K562 (cell line): ENCODE results near the gene FOXN3. TPM values are rescaled to one million over a fixed set of nuclear protein-coding genes. Genes with fewer than 3 reads are reported as not detected.

Experiments used
- ATAC-seq: fragments of 200-7000 bp; cut with Tn5 transposase; 3 replicates; pipeline ENCODE4 v1.9.1; 2020; ENCODE audit warnings: moderate library complexity
- BruUV-seq: library from RNA; stranded (reverse); fragments of 400-500 nt; replicated peaks from 2 replicates; lab custom pipeline; 2021; lab: Mats Ljungman, UMichigan
- CTCF ChIA-PET: fragments of 300-600 bp; formaldehyde crosslinking; extraction: SDS; loops from one replicate; lab custom pipeline; 2021; ENCODE audit warnings: low intra/inter-chr PET ratio; lab: Yijun Ruan, JAX
- POLR2A ChIA-PET: fragments of 300-600, 350-650 bp; sonication (Branson Sonifier 250); formaldehyde crosslinking; extraction: SDS; loops from one replicate; lab custom pipeline; 2021; ENCODE audit warnings: antibody characterized with exemption, inconsistent platforms; lab: Yijun Ruan, JAX
- DNase-seq, 4 experiments: peaks; one replicate each; pipeline versions ENCODE4 v3.0.0 to v3.0.0-alpha.2; 2011 to 2018; ENCODE audit warnings: low spot score in 3 of 4, mixed read lengths in 3 of 4; ENCODE audit errors: extremely low read depth in 1 of 4
- FAIRE-seq: peaks from 2 replicates; lab custom pipeline; 2011; peaks lifted over from hg19 to GRCh38; lab: Jason Lieb, UNC
- H2AFZ ChIP-seq: 2 replicates; pipeline ENCODE4 v1.6.0; 2011; ENCODE audit warnings: low read depth, low read length, control low read depth, inconsistent platforms
- H3K27ac ChIP-seq: fragments of 200-600 bp; 3 replicates; pipeline ENCODE4 v1.8.0; 2011; ENCODE audit warnings: low read depth, mild to moderate bottlenecking, control low read depth, inconsistent platforms, low read length, moderate library complexity, mixed read lengths; ENCODE audit errors: extremely low read depth
- H3K27me3 ChIP-seq, 2 experiments: fragments of 300-600 bp in 1 of 2; 2 replicates in 1 of 2; 3 replicates in 1 of 2; pipeline versions ENCODE4 v1.6.0 to v1.8.0; 2011; ENCODE audit warnings: inconsistent platforms in 2 of 2, low read length in 2 of 2, mild to moderate bottlenecking in 1 of 2, mixed read lengths in 1 of 2, moderate library complexity in 1 of 2; ENCODE audit not compliant: control insufficient read depth in 2 of 2, insufficient read depth in 2 of 2
- H3K36me3 ChIP-seq: fragments of 300-600 bp; 3 replicates; pipeline ENCODE4 v1.8.0; 2011; ENCODE audit warnings: mild to moderate bottlenecking, low read length, inconsistent platforms; ENCODE audit not compliant: control insufficient read depth, insufficient read depth
- H3K4me1 ChIP-seq, 2 experiments: fragments of 200-600 bp in 1 of 2; replicated peaks in 1 of 2; 2 replicates in 1 of 2; 3 replicates in 1 of 2; pipeline versions ENCODE4 v1.5.1 to v1.8.0; 2011; ENCODE audit warnings: inconsistent platforms in 2 of 2, low read length in 2 of 2, mild to moderate bottlenecking in 1 of 2, mixed read lengths in 1 of 2, moderate library complexity in 1 of 2; ENCODE audit not compliant: control insufficient read depth in 2 of 2, insufficient read depth in 2 of 2
- H3K4me2 ChIP-seq: 2 replicates; pipeline ENCODE4 v1.6.1; 2011; ENCODE audit warnings: low read length, control low read depth, inconsistent platforms, mixed read lengths; ENCODE audit not compliant: insufficient read depth
- H3K4me3 ChIP-seq: fragments of 200-600 bp; sonication (generic), shearing (Covaris generic); 2 replicates; pipeline ENCODE4 v1.5.1; 2016; ENCODE audit warnings: control low read depth, inconsistent platforms
- H3K79me2 ChIP-seq: fragments of 200-600 bp; 3 replicates; pipeline ENCODE4 v1.8.0; 2011; ENCODE audit warnings: low read length, inconsistent platforms; ENCODE audit not compliant: control insufficient read depth, insufficient read depth
- H3K9ac ChIP-seq, 2 experiments: 2 replicates each; pipeline versions ENCODE4 v1.6.0 to v1.6.1; 2011; ENCODE audit warnings: low read depth in 2 of 2, low read length in 2 of 2, control low read depth in 1 of 2, inconsistent platforms in 1 of 2, mild to moderate bottlenecking in 1 of 2, mixed read lengths in 1 of 2; ENCODE audit not compliant: insufficient read depth in 1 of 2
- H3K9me1 ChIP-seq: one replicate; pipeline ENCODE4 v1.6.0; 2011; ENCODE audit warnings: inconsistent platforms, mild to moderate bottlenecking, low read length, moderate library complexity; ENCODE audit not compliant: control insufficient read depth, insufficient read depth
- H3K9me3 ChIP-seq: replicated peaks from 2 replicates; pipeline ENCODE4 v1.5.1; 2011; ENCODE audit warnings: low read depth, low read length, inconsistent platforms; ENCODE audit not compliant: control insufficient read depth, insufficient read depth
- H4K20me1 ChIP-seq: replicated peaks from 2 replicates; pipeline ENCODE4 v1.6.1; 2011; ENCODE audit warnings: low read length, inconsistent platforms, mixed read lengths; ENCODE audit not compliant: control insufficient read depth, insufficient read depth
- ASH1L ChIP-seq: fragments of 450-650 bp; IDR thresholded peaks from 2 replicates; pipeline ENCODE4 v1.6.1; 2018; ENCODE audit warnings: borderline replicate concordance, mild to moderate bottlenecking, low read depth; ENCODE audit not compliant: partially characterized antibody
- DACH1 ChIP-seq: fragments of 450-650 bp; IDR thresholded peaks from 2 replicates; pipeline ENCODE4 v1.6.1; 2018; ENCODE audit not compliant: partially characterized antibody
- NR2C2 ChIP-seq, 2 experiments: fragments of 200-800 bp in 1 of 2; sonication (Bioruptor generic) in 1 of 2; sonication (generic) in 1 of 2; formaldehyde crosslinking in 1 of 2; IDR thresholded peaks; 2 replicates each; pipeline versions ENCODE4 v1.6.1 to v1.8.0; 2016 to 2022; ENCODE audit warnings: mild to moderate bottlenecking in 1 of 2, missing compliant biosample characterization in 1 of 2, missing genetic modification characterization in 1 of 2, missing genetic modification reagents in 1 of 2
- STAT5B ChIP-seq: fragments of 250-450 bp; sonication (Bioruptor Pico); IDR thresholded peaks from 2 replicates; pipeline ENCODE4 v1.8.0; 2021; ENCODE audit warnings: mild to moderate bottlenecking, inconsistent platforms
- TBP ChIP-seq: optimal IDR thresholded peaks from 2 replicates; pipeline ENCODE3; 2011; ENCODE audit warnings: low read depth, low read length, improper control_type of control experiment
- WGBS: fragments of 100-300 bp; shearing (Covaris generic); methylation state at CpG from one replicate; pipeline ENCODE4 v1.1.6; 2016; ENCODE audit warnings: low coverage, mixed read lengths; ENCODE audit not compliant: insufficient coverage; ENCODE audit errors: missing lambda C conversion rate; 5-methylcytosine and 5-hydroxymethylcytosine counted together
- in situ Hi-C: fragments of 300-500 bp; cut with MboI; formaldehyde crosslinking; loops from 4 replicates; pipeline ENCODE4 v1.15.0; 2018; ENCODE audit warnings: inconsistent platforms, mixed read lengths
- intact Hi-C: fragments of 100-400 bp; cut with micrococcal nuclease; formaldehyde crosslinking; loops from 2 replicates; pipeline ENCODE4 v1.14.2; 2022
- polyA plus RNA-seq, 8 experiments: library from polyadenylated mRNA; depleted of rRNA in 4 of 8; stranded (reverse) in 5 of 8; unstranded in 3 of 8; fragments of >200 nt; fragmentation: Nextera tagmentation in 2 of 8; fragmentation: Illumina TruSeq in 1 of 8; extraction: Ambion mirVana in 2 of 8; extraction: Trizol in 1 of 8; gene quantifications; 2 replicates each; pipeline versions ENCODE4 v1.2.1 to v1.2.3, GENCODE V29; 2011 to 2014; ENCODE audit warnings: inconsistent platforms in 1 of 8, missing spikeins in 1 of 8
- total RNA-seq, 7 experiments: library from RNA; depleted of rRNA in 6 of 7; stranded (reverse); fragments of >200 nt in 6 of 7; fragmentation: Illumina TruSeq in 2 of 7; extraction: Trizol in 2 of 7; gene quantifications; 2 replicates each; pipeline versions ENCODE4 v1.2.1 to v1.2.3, GENCODE V29; 2011 to 2021; ENCODE audit warnings: low replicate concordance in 1 of 7
- TF ChIP-seq, protein P1 (sequence below): fragments of 250-450 bp; sonication (Bioruptor Pico); IDR thresholded peaks from 2 replicates; pipeline ENCODE4 v1.4.0; 2020; ENCODE audit warnings: mild to moderate bottlenecking, moderate library complexity, borderline replicate concordance

The FOXN3 gene
- total and polyA plus RNA-seq, 9 of the 15 experiments (the other 6 are each of a cell fraction or from before 2014, with no cell fraction given): 0.07 to 1.3 (median 0.40) TPM

DNA sequence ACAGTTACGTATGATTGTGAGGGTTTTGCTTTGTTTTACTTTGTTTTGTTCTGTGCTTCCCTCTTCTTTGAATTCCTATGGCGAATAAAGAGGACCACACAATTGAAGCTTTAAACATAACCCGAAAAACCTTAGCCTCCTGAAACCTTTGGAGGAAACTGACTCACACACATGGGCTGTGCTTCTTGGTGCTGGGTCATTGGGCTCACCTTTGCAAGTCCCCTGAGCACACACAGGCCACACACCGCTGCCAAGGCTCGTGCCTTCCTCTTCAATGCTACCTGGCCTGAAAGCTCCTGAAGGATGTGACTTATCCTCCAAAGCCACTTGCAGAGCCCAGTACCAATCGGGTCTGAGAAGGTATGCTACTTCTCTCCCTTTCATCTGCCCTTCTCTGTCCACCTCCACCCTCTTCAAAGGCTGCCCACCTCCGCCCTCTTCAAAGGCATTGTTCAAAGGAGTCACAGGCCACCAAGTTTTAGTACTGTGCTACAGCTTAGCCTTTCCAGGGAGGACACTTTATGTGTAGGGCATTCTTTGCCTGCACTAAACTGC lies 114.6 kb downstream of the FOXN3 start:
- 0% methylated on average over 7 of the region's 7 CpGs for WGBS
- in situ Hi-C loops (no loop called here), intact Hi-C loops (no loop called here)
- FAIRE-seq (no peak), DNase-seq (no peak), ATAC-seq (no peak)
- Histone ChIP-seq H3K9me3 (no peaks in the 10 kb centered on the region), H4K20me1 (no peaks in the 10 kb centered on the region), H3K9me1 (no peaks in the 10 kb centered on the region), H3K9ac (no peak overlapping the region), H3K79me2 (no peaks in the 10 kb centered on the region), H2AFZ (no peak overlapping the region), H3K27ac (no peak overlapping the region), H3K4me2 (no peak overlapping the region), H3K36me3 (no peaks in the 10 kb centered on the region), H3K27me3 (peaks cover 0 to 5% of the 10 kb centered on the region in 2 experiments; a peak in 1 of 5 replicates), H3K4me3 (no peak overlapping the region), H3K4me1 (no peaks in the 10 kb centered on the region)
- no TSS peak for BruUV-seq
- CTCF ChIA-PET: no interaction called here
- TF ChIP-seq, protein P1, sequence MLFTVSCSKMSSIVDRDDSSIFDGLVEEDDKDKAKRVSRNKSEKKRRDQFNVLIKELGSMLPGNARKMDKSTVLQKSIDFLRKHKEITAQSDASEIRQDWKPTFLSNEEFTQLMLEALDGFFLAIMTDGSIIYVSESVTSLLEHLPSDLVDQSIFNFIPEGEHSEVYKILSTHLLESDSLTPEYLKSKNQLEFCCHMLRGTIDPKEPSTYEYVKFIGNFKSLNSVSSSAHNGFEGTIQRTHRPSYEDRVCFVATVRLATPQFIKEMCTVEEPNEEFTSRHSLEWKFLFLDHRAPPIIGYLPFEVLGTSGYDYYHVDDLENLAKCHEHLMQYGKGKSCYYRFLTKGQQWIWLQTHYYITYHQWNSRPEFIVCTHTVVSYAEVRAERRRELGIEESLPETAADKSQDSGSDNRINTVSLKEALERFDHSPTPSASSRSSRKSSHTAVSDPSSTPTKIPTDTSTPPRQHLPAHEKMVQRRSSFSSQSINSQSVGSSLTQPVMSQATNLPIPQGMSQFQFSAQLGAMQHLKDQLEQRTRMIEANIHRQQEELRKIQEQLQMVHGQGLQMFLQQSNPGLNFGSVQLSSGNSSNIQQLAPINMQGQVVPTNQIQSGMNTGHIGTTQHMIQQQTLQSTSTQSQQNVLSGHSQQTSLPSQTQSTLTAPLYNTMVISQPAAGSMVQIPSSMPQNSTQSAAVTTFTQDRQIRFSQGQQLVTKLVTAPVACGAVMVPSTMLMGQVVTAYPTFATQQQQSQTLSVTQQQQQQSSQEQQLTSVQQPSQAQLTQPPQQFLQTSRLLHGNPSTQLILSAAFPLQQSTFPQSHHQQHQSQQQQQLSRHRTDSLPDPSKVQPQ (CRISPR knock-in tag): no peak
- TF ChIP-seq TBP: no peak
- TF ChIP-seq ASH1L: no peak
- TF ChIP-seq STAT5B (CRISPR knock-in tag): no peak
- no peak for TF ChIP-seq NR2C2 (CRISPR knock-in tag; IDR thresholded peaks at IDR 0.05)
- TF ChIP-seq NR2C2 (tag; IDR thresholded peaks at IDR 0.05): no peak
- TF ChIP-seq DACH1: no peak
- POLR2A ChIA-PET: no interaction called here
